Natural killer cell (primary cell): ENCODE results near the gene PIK3CD. TPM values are rescaled to one million over a fixed set of nuclear protein-coding genes. Genes with fewer than 3 reads are reported as not detected.

Experiments
- ATAC-seq, 3 donors: fragments of 150-1000 bp in 2 of 3; fragments of 200-7000 bp in 1 of 3; cut with Tn5 transposase; 1 replicate in 1 of 3; 2 replicates in 2 of 3; pipeline ENCODE4 v1.10.0; 2021; ENCODE audit warnings: mild to moderate bottlenecking in 2 of 3, moderate library complexity in 2 of 3
- DNase-seq, 2 donors: peaks; one replicate each; pipeline versions ENCODE4 v3.0.0 to v3.0.0-alpha.2; 2013 to 2021; ENCODE audit warnings: mixed read lengths in 1 of 2
- H3K27ac ChIP-seq: one replicate; pipeline ENCODE4 v1.5.1; 2013; ENCODE audit warnings: mild to moderate bottlenecking, low read length
- H3K27me3 ChIP-seq: one replicate; pipeline ENCODE4 v1.6.1; 2013; ENCODE audit warnings: low read length; ENCODE audit not compliant: control insufficient read depth, insufficient read depth
- H3K36me3 ChIP-seq: one replicate; pipeline ENCODE4 v1.6.1; 2013; ENCODE audit warnings: low read length; ENCODE audit not compliant: control insufficient read depth, insufficient read depth
- H3K4me1 ChIP-seq: one replicate; pipeline ENCODE4 v1.6.1; 2013; ENCODE audit warnings: low read length; ENCODE audit not compliant: control insufficient read depth, insufficient read depth
- H3K4me3 ChIP-seq: one replicate; pipeline ENCODE4 v1.5.1; 2013; ENCODE audit warnings: low read length
- H3K9me3 ChIP-seq: one replicate; pipeline ENCODE4 v1.6.1; 2013; ENCODE audit warnings: low read length; ENCODE audit not compliant: control insufficient read depth, insufficient read depth
- H3K27ac Mint-ChIP-seq, 2 donors: one replicate each; pipeline ENCODE4 v1.8.0; 2022; ENCODE audit warnings: mild to moderate bottlenecking in 2 of 2, mixed read lengths in 2 of 2, moderate library complexity in 1 of 2
- H3K27me3 Mint-ChIP-seq, 2 donors: one replicate each; pipeline ENCODE4 v1.8.0; 2022; ENCODE audit warnings: low read depth in 2 of 2, mixed read lengths in 2 of 2
- H3K36me3 Mint-ChIP-seq: one replicate; pipeline ENCODE4 v1.8.0; 2022; ENCODE audit warnings: mixed read lengths
- H3K4me1 Mint-ChIP-seq, 2 donors: one replicate each; pipeline ENCODE4 v1.8.0; 2022; ENCODE audit warnings: mixed read lengths in 2 of 2
- H3K4me3 Mint-ChIP-seq: one replicate; pipeline ENCODE4 v1.8.0; 2022; ENCODE audit warnings: mild to moderate bottlenecking, moderate library complexity, mixed read lengths
- H3K9me3 Mint-ChIP-seq, 2 donors: one replicate each; pipeline ENCODE4 v1.8.0; 2022; ENCODE audit warnings: mixed read lengths in 2 of 2
- WGBS: methylation state at CpG from one replicate; pipeline ENCODE4 v1.1.7; 2013; ENCODE audit warnings: missing lambda C conversion rate; ENCODE audit not compliant: insufficient coverage; 5-methylcytosine and 5-hydroxymethylcytosine counted together
- intact Hi-C: fragments of 100-400 bp; cut with micrococcal nuclease; formaldehyde crosslinking; loops from one replicate; pipeline ENCODE4 v1.14.2; 2022
- total RNA-seq, 4 donors: library from RNA; stranded (reverse); fragments of 120-200 nt in 1 of 4; gene quantifications; one replicate each; pipeline versions ENCODE4 v1.2.3 to v1.2.4, GENCODE V29; 2013 to 2022
- TF ChIP-seq, protein P1 (sequence below): fragments of 200-600 bp; IDR thresholded peaks from one replicate; pipeline ENCODE4 v1.8.0; 2022; ENCODE audit warnings: antibody characterized with exemption

The PIK3CD gene
- total RNA-seq, 3 donors from 2014 or later (not counting 1 experiment from before 2014, with no cell fraction given), result 171 to 240 (median 198) TPM

- TF ChIP-seq, protein P1, sequence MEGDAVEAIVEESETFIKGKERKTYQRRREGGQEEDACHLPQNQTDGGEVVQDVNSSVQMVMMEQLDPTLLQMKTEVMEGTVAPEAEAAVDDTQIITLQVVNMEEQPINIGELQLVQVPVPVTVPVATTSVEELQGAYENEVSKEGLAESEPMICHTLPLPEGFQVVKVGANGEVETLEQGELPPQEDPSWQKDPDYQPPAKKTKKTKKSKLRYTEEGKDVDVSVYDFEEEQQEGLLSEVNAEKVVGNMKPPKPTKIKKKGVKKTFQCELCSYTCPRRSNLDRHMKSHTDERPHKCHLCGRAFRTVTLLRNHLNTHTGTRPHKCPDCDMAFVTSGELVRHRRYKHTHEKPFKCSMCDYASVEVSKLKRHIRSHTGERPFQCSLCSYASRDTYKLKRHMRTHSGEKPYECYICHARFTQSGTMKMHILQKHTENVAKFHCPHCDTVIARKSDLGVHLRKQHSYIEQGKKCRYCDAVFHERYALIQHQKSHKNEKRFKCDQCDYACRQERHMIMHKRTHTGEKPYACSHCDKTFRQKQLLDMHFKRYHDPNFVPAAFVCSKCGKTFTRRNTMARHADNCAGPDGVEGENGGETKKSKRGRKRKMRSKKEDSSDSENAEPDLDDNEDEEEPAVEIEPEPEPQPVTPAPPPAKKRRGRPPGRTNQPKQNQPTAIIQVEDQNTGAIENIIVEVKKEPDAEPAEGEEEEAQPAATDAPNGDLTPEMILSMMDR, result no peak
- Histone ChIP-seq H3K36me3 (peaks cover 8% of the 10 kb centered on the region), H3K27ac (no peak overlapping the region), H3K4me1 (peaks cover 38% of the 10 kb centered on the region), H3K9me3 (no peaks in the 10 kb centered on the region), H3K27me3 (no peaks in the 10 kb centered on the region), H3K4me3 (no peak overlapping the region)
- Mint-ChIP-seq H3K36me3 (no peaks in the 10 kb centered on the region), H3K4me1 (peaks cover 25 to 34% of the 10 kb centered on the region in 2 donors), H3K9me3 (no peaks in the 10 kb centered on the region), H3K27me3 (no peaks in the 10 kb centered on the region), H3K4me3 (no peak overlapping the region), H3K27ac (peak overlapping the region in 1 of 2 donors; percentile 53)
- intact Hi-C loops, result no loop called here
- 94% methylated on average over 13 of the region's 13 CpGs for WGBS
- no peak for DNase-seq
- no peak for ATAC-seq
Observed at GRCh38 chr1:9646037-9646436, 5.5 kb upstream of the PIK3CD start.

GRCh38 chr1:9648171-9648570 is 3.4 kb upstream of the PIK3CD start:
- DNase-seq, result no peak
- Histone ChIP-seq H3K4me3 (no peak overlapping the region), H3K4me1 (peaks cover 41% of the 10 kb centered on the region), H3K27me3 (no peaks in the 10 kb centered on the region), H3K27ac (no peak overlapping the region), H3K36me3 (no peaks in the 10 kb centered on the region), H3K9me3 (no peaks in the 10 kb centered on the region)
- no peaks in the 10 kb centered on the region for H3K36me3 Mint-ChIP-seq
- no peak for ATAC-seq
- H3K27ac Mint-ChIP-seq, result no peak overlapping the region
- WGBS, result 95% methylated on average over 10 of the region's 10 CpGs
- TF ChIP-seq, protein P1, result no peak
- no peaks in the 10 kb centered on the region for H3K27me3 Mint-ChIP-seq
- H3K4me1 Mint-ChIP-seq, result peaks cover 24 to 34% of the 10 kb centered on the region in 2 donors
- H3K9me3 Mint-ChIP-seq, result no peaks in the 10 kb centered on the region
- no peak overlapping the region for H3K4me3 Mint-ChIP-seq
- intact Hi-C loops, result no loop called here

- Mint-ChIP-seq H3K4me3 (peak overlapping the region; percentile 83), H3K9me3 (no peaks in the 10 kb centered on the region), H3K4me1 (peaks cover 25 to 35% of the 10 kb centered on the region in 2 donors), H3K27me3 (no peaks in the 10 kb centered on the region), H3K36me3 (no peaks in the 10 kb centered on the region), H3K27ac (peak overlapping the region in 1 of 2 donors; percentile 92)
- no peak for ATAC-seq
- intact Hi-C loops, result no loop called here
- TF ChIP-seq, protein P1, result no peak
- Histone ChIP-seq H3K9me3 (no peaks in the 10 kb centered on the region), H3K27ac (no peak overlapping the region), H3K4me3 (no peak overlapping the region), H3K36me3 (no peaks in the 10 kb centered on the region), H3K27me3 (no peaks in the 10 kb centered on the region), H3K4me1 (peaks cover 46% of the 10 kb centered on the region)
- 100% methylated on average over 2 of the region's 3 CpGs for WGBS
- DNase-seq, result no peak
Observed at GRCh38 chr1:9649769-9650168, 1.8 kb upstream of the PIK3CD start.

DNA sequence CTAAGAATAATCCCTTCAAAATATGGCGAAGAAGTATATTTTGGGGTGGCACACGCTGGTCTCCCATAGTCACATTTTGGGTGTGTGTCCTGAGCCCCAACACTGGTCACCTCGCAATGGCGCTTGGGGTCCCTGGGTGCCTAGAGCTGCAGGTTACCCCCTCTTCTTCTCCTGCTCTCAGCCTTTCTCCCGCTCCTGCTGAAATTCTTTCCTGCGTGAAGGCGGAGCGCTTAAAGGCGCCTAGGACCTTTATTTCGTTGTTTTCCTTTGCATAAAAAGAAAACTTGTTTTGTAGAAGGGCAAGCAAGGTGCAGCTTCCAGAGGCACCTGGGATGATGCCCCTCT is 339 bp upstream of the PIK3CD start:
- no peaks in the 10 kb centered on the region for H3K27me3 ChIP-seq
- Mint-ChIP-seq H3K36me3 (no peaks in the 10 kb centered on the region), H3K4me3 (peak overlapping the region; percentile 93), H3K27ac (peak overlapping the region; percentile 92 to 96), H3K9me3 (no peaks in the 10 kb centered on the region), H3K4me1 (peaks cover 39 to 47% of the 10 kb centered on the region in 2 donors), H3K27me3 (no peaks in the 10 kb centered on the region)
- H3K36me3 ChIP-seq, result no peaks in the 10 kb centered on the region
- H3K9me3 ChIP-seq, result no peaks in the 10 kb centered on the region
- H3K4me3 ChIP-seq, result peak overlapping the region; percentile 41
- WGBS, result 2% methylated on average over 10 of the region's 10 CpGs
- ATAC-seq, result no peak
- intact Hi-C loops, result no loop called here
- peak overlapping the region; percentile 41 for H3K27ac ChIP-seq
- DNase-seq, result no peak
- TF ChIP-seq, protein P1, result no peak
- H3K4me1 ChIP-seq, result peaks cover 47% of the 10 kb centered on the region
